Astrocyte (in vitro differentiated cells and primary cell): ENCODE data around the gene SLC16A10. TPM values are rescaled to one million over a fixed set of nuclear protein-coding genes. Genes with fewer than 3 reads are reported as not detected.

ENCODE experiments used
- DNase-seq: peaks from one replicate; pipeline ENCODE4 v3.0.0-alpha.2; 2010; ENCODE audit warnings: low read depth
- FAIRE-seq: peaks from 2 replicates; lab custom pipeline; 2011; peaks lifted over from hg19 to GRCh38; lab: Jason Lieb, UNC
- H2AFZ ChIP-seq: 2 replicates; pipeline ENCODE4 v1.6.0; 2012; ENCODE audit warnings: low read depth, low read length, inconsistent platforms
- H3K27ac ChIP-seq: 2 replicates; pipeline ENCODE4 v1.5.1; 2011; ENCODE audit warnings: low read depth, low read length, inconsistent platforms
- H3K27me3 ChIP-seq: 2 replicates; pipeline ENCODE4 v1.6.0; 2011; ENCODE audit warnings: low read length, inconsistent platforms; ENCODE audit not compliant: insufficient read depth
- H3K36me3 ChIP-seq: 2 replicates; pipeline ENCODE4 v1.5.1; 2011; ENCODE audit warnings: low read length, inconsistent platforms; ENCODE audit not compliant: insufficient read depth
- H3K4me1 ChIP-seq: 2 replicates; pipeline ENCODE4 v1.5.1; 2011; ENCODE audit warnings: low read length, inconsistent platforms; ENCODE audit not compliant: insufficient read depth
- H3K4me2 ChIP-seq: 2 replicates; pipeline ENCODE4 v1.6.0; 2012; ENCODE audit warnings: low read length, inconsistent platforms
- H3K4me3 ChIP-seq: 2 replicates; pipeline ENCODE4 v1.5.1; 2011; ENCODE audit warnings: low read depth, mild to moderate bottlenecking, low read length, inconsistent platforms; ENCODE audit not compliant: insufficient read depth
- H3K79me2 ChIP-seq: 2 replicates; pipeline ENCODE4 v1.6.0; 2012; ENCODE audit warnings: mild to moderate bottlenecking, low read length, inconsistent platforms; ENCODE audit not compliant: insufficient read depth
- H3K9ac ChIP-seq: 2 replicates; pipeline ENCODE4 v1.6.0; 2012; ENCODE audit warnings: mild to moderate bottlenecking, low read length, inconsistent platforms
- H3K9me3 ChIP-seq: 2 replicates; pipeline ENCODE4 v1.5.1; 2012; ENCODE audit warnings: low read depth, mild to moderate bottlenecking, low read length, inconsistent platforms; ENCODE audit not compliant: insufficient read depth
- H4K20me1 ChIP-seq: 2 replicates; pipeline ENCODE4 v1.6.0; 2012; ENCODE audit warnings: low read length, inconsistent platforms; ENCODE audit not compliant: insufficient read depth
- H3K27ac Mint-ChIP-seq: one replicate; pipeline ENCODE4 v1.8.0; 2021; ENCODE audit warnings: mild to moderate bottlenecking, mixed read lengths; ENCODE audit not compliant: unreplicated experiment
- H3K27me3 Mint-ChIP-seq: one replicate; pipeline ENCODE4 v1.8.0; 2021; ENCODE audit warnings: low read depth, mixed read lengths; ENCODE audit not compliant: unreplicated experiment
- H3K36me3 Mint-ChIP-seq: one replicate; pipeline ENCODE4 v1.8.0; 2021; ENCODE audit warnings: low read depth, mixed read lengths; ENCODE audit not compliant: unreplicated experiment
- H3K4me1 Mint-ChIP-seq: one replicate; pipeline ENCODE4 v1.8.0; 2021; ENCODE audit warnings: low read depth, mixed read lengths; ENCODE audit not compliant: unreplicated experiment
- H3K4me3 Mint-ChIP-seq: one replicate; pipeline ENCODE4 v1.8.0; 2021; ENCODE audit warnings: mild to moderate bottlenecking, moderate library complexity, mixed read lengths; ENCODE audit not compliant: unreplicated experiment
- H3K9me3 Mint-ChIP-seq: one replicate; pipeline ENCODE4 v1.8.0; 2021; ENCODE audit warnings: mild to moderate bottlenecking, mixed read lengths; ENCODE audit not compliant: unreplicated experiment
- EZH2 ChIP-seq: IDR thresholded peaks from 2 replicates; pipeline ENCODE4 v1.6.1; 2012; ENCODE audit warnings: mild to moderate bottlenecking, low read length, inconsistent platforms; ENCODE audit not compliant: insufficient read depth
- total RNA-seq: library from RNA; stranded (reverse); gene quantifications from 2 replicates; pipeline ENCODE4 v1.2.1, GENCODE V29; 2021
- TF ChIP-seq, protein P1 (sequence below): IDR thresholded peaks from 2 replicates; pipeline ENCODE4 v1.5.1; 2011; ENCODE audit warnings: low read depth, mild to moderate bottlenecking, inconsistent platforms, low read length, moderate library complexity; ENCODE audit not compliant: insufficient read depth

SLC16A10 gene
- total RNA-seq, 1 donor from 2014 or later, result 0.18 TPM

- Mint-ChIP-seq H3K27ac (no peak overlapping the region), H3K27me3 (no peaks in the 10 kb centered on the region), H3K36me3 (no peaks in the 10 kb centered on the region), H3K4me1 (no peaks in the 10 kb centered on the region), H3K9me3 (no peaks in the 10 kb centered on the region), H3K4me3 (no peak overlapping the region)
- Histone ChIP-seq H3K79me2 (no peaks in the 10 kb centered on the region), H3K4me2 (no peak overlapping the region), H3K4me3 (no peak overlapping the region), H3K36me3 (no peaks in the 10 kb centered on the region), H3K4me1 (no peaks in the 10 kb centered on the region), H3K27me3 (no peaks in the 10 kb centered on the region), H3K9ac (no peak overlapping the region), H4K20me1 (no peaks in the 10 kb centered on the region), H3K9me3 (no peaks in the 10 kb centered on the region), H3K27ac (no peak overlapping the region), H2AFZ (no peak overlapping the region)
- FAIRE-seq (no peak), DNase-seq (no peak)
- TF ChIP-seq, protein P1, sequence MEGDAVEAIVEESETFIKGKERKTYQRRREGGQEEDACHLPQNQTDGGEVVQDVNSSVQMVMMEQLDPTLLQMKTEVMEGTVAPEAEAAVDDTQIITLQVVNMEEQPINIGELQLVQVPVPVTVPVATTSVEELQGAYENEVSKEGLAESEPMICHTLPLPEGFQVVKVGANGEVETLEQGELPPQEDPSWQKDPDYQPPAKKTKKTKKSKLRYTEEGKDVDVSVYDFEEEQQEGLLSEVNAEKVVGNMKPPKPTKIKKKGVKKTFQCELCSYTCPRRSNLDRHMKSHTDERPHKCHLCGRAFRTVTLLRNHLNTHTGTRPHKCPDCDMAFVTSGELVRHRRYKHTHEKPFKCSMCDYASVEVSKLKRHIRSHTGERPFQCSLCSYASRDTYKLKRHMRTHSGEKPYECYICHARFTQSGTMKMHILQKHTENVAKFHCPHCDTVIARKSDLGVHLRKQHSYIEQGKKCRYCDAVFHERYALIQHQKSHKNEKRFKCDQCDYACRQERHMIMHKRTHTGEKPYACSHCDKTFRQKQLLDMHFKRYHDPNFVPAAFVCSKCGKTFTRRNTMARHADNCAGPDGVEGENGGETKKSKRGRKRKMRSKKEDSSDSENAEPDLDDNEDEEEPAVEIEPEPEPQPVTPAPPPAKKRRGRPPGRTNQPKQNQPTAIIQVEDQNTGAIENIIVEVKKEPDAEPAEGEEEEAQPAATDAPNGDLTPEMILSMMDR, result no peak
- no peak for TF ChIP-seq EZH2
Measured at GRCh38 chr6:111183702-111184517, 96.6 kb downstream of the SLC16A10 start.

- H2AFZ ChIP-seq, result no peak overlapping the region
- FAIRE-seq (no peak), DNase-seq (no peak)
- H3K36me3 Mint-ChIP-seq, result no peaks in the 10 kb centered on the region
- peaks cover 3% of the 10 kb centered on the region for H3K9me3 Mint-ChIP-seq
- H3K27ac Mint-ChIP-seq, result no peak overlapping the region
- H3K79me2 ChIP-seq, result no peaks in the 10 kb centered on the region
- no peaks in the 10 kb centered on the region for H3K9me3 ChIP-seq
- no peak overlapping the region for H3K4me3 Mint-ChIP-seq
- H3K4me2 ChIP-seq, result no peak overlapping the region
- no peaks in the 10 kb centered on the region for H3K27me3 ChIP-seq
- H3K27me3 Mint-ChIP-seq, result no peaks in the 10 kb centered on the region
- no peak overlapping the region for H3K4me3 ChIP-seq
- no peaks in the 10 kb centered on the region for H3K36me3 ChIP-seq
- no peak for TF ChIP-seq EZH2
- TF ChIP-seq, protein P1, result no peak
- no peaks in the 10 kb centered on the region for H3K4me1 ChIP-seq
- H4K20me1 ChIP-seq, result no peaks in the 10 kb centered on the region
- H3K27ac ChIP-seq, result no peak overlapping the region
- H3K9ac ChIP-seq, result no peak overlapping the region
- H3K4me1 Mint-ChIP-seq, result no peaks in the 10 kb centered on the region
Measured at GRCh38 chr6:111184827-111185532, 97.7 kb downstream of the SLC16A10 start.
